Liver (tissue), 9 donors: Measurements from ENCODE around the gene AKAP5. TPM values are rescaled to one million over a fixed set of nuclear protein-coding genes. Genes with fewer than 3 reads are reported as not detected.

Experiments used
- DNase-seq: peaks from one replicate; pipeline ENCODE4 v3.0.0-alpha.2; 2017; ENCODE audit warnings: low spot score
- H3K27ac ChIP-seq, 2 donors: one replicate each; pipeline ENCODE4 v1.7.0; 2013; ENCODE audit warnings: inconsistent platforms in 2 of 2, low read length in 2 of 2, control low read depth in 1 of 2, low read depth in 1 of 2, mild to moderate bottlenecking in 1 of 2
- H3K27me3 ChIP-seq, 4 donors: one replicate each; pipeline versions ENCODE4 v1.6.1 to v1.7.0; 2013; ENCODE audit warnings: low read length in 3 of 4, inconsistent platforms in 1 of 4, mild to moderate bottlenecking in 1 of 4, moderate library complexity in 1 of 4; ENCODE audit not compliant: control insufficient read depth in 4 of 4, insufficient read depth in 4 of 4
- H3K36me3 ChIP-seq, 4 donors: one replicate each; pipeline versions ENCODE4 v1.6.1 to v1.7.0; 2013; ENCODE audit warnings: low read length in 3 of 4, mild to moderate bottlenecking in 3 of 4, low read depth in 1 of 4, moderate library complexity in 1 of 4; ENCODE audit not compliant: control insufficient read depth in 4 of 4, insufficient read depth in 3 of 4
- H3K4me1 ChIP-seq, 4 donors: one replicate each; pipeline versions ENCODE4 v1.6.1 to v1.7.0; 2013; ENCODE audit warnings: low read length in 3 of 4, mild to moderate bottlenecking in 3 of 4, moderate library complexity in 1 of 4; ENCODE audit not compliant: control insufficient read depth in 4 of 4, insufficient read depth in 4 of 4
- H3K4me3 ChIP-seq, 3 donors: one replicate each; pipeline versions ENCODE4 v1.6.1 to v1.7.0; 2013; ENCODE audit warnings: low read length in 3 of 3, control low read depth in 1 of 3, low read depth in 1 of 3, mild to moderate bottlenecking in 1 of 3
- H3K9ac ChIP-seq, 2 donors: one replicate each; pipeline ENCODE4 v1.7.0; 2013; ENCODE audit warnings: low read length in 2 of 2, mild to moderate bottlenecking in 2 of 2, moderate library complexity in 2 of 2, control low read depth in 1 of 2, low read depth in 1 of 2
- H3K9me3 ChIP-seq, 4 donors: one replicate each; pipeline versions ENCODE4 v1.6.1 to v1.7.0; 2013; ENCODE audit warnings: low read length in 3 of 4; ENCODE audit not compliant: control insufficient read depth in 4 of 4
- ATF3 ChIP-seq: IDR thresholded peaks from 2 replicates; pipeline ENCODE4 v1.6.1; 2016; ENCODE audit warnings: antibody characterized with exemption
- CTCF ChIP-seq: fragments of 150-350 bp; IDR thresholded peaks from 2 replicates; pipeline ENCODE4 v1.5.1; 2017; ENCODE audit warnings: improper control_type of control experiment, low read depth, low read length; ENCODE audit not compliant: missing input control
- EGR1 ChIP-seq, 2 donors: IDR thresholded peaks; 2 replicates each; pipeline ENCODE4 v1.6.1; 2016 to 2018; ENCODE audit warnings: antibody characterized with exemption in 2 of 2, low read depth in 2 of 2
- FOXA1 ChIP-seq: IDR thresholded peaks from 2 replicates; pipeline ENCODE4 v1.6.1; 2016; ENCODE audit warnings: antibody characterized with exemption
- GABPA ChIP-seq, 2 donors: IDR thresholded peaks in 1 of 2; conservative IDR thresholded peaks in 1 of 2; 2 replicates each; pipeline ENCODE4 v1.6.1; 2016; ENCODE audit warnings: antibody characterized with exemption in 2 of 2, mild to moderate bottlenecking in 1 of 2, moderate library complexity in 1 of 2
- HNF4A ChIP-seq, 2 donors: conservative IDR thresholded peaks; 2 replicates each; pipeline ENCODE4 v1.6.1; 2016; ENCODE audit warnings: antibody characterized with exemption in 2 of 2, mild to moderate bottlenecking in 2 of 2
- JUND ChIP-seq, 2 donors: IDR thresholded peaks; 2 replicates each; pipeline ENCODE4 v1.6.1; 2016; ENCODE audit warnings: antibody characterized with exemption in 2 of 2
- NR2F2 ChIP-seq: IDR thresholded peaks from 2 replicates; pipeline ENCODE4 v1.6.1; 2016; ENCODE audit warnings: antibody characterized with exemption
- RAD21 ChIP-seq, 2 donors: IDR thresholded peaks; 2 replicates each; pipeline ENCODE4 v1.6.1; 2016; ENCODE audit warnings: antibody characterized with exemption in 2 of 2, mild to moderate bottlenecking in 2 of 2
- REST ChIP-seq: IDR thresholded peaks from 2 replicates; pipeline ENCODE4 v1.6.1; 2016; ENCODE audit warnings: antibody characterized with exemption, mild to moderate bottlenecking
- RXRA ChIP-seq, 2 donors: IDR thresholded peaks; 2 replicates each; pipeline ENCODE4 v1.6.1; 2017 to 2018; ENCODE audit warnings: antibody characterized with exemption in 2 of 2, mild to moderate bottlenecking in 1 of 2
- SP1 ChIP-seq: IDR thresholded peaks from 2 replicates; pipeline ENCODE4 v1.6.1; 2018; ENCODE audit warnings: antibody characterized with exemption, mild to moderate bottlenecking
- TAF1 ChIP-seq: conservative IDR thresholded peaks from 2 replicates; pipeline ENCODE4 v1.6.1; 2016; ENCODE audit warnings: antibody characterized with exemption, mild to moderate bottlenecking
- YY1 ChIP-seq: IDR thresholded peaks from 2 replicates; pipeline ENCODE4 v1.6.1; 2016; ENCODE audit warnings: antibody characterized with exemption, mild to moderate bottlenecking
- ZBTB33 ChIP-seq: IDR thresholded peaks from 2 replicates; pipeline ENCODE4 v1.6.1; 2016; ENCODE audit warnings: antibody characterized with exemption
- WGBS: extraction: QIAGEN DNeasy Blood & Tissue Kit; methylation state at CpG from one replicate; pipeline ENCODE4 v1.1.7; 2013; 5-methylcytosine and 5-hydroxymethylcytosine counted together
- polyA plus RNA-seq, 2 donors: library from polyadenylated mRNA; stranded (reverse) in 1 of 2; unstranded in 1 of 2; fragments of 200-250 nt in 1 of 2; fragments of >200 nt in 1 of 2; fragmentation: Nextera tagmentation in 1 of 2; extraction: Ambion mirVana in 1 of 2; gene quantifications; one replicate each; pipeline versions ENCODE4 v1.2.1 to v1.2.3, GENCODE V29; 2013 to 2015
- total RNA-seq, 2 donors: library from RNA; depleted of rRNA; stranded (reverse); fragments of >200 nt; gene quantifications; one replicate each; pipeline ENCODE4 v1.2.3, GENCODE V29; 2014
- donor health status: healthy.
- donor health status: healthy.
- donor health status: healthy.
- donor health status: healthy.
- donor health status: healthy.

AKAP5 gene
- total and polyA plus RNA-seq, 4 donors, result 0.07 to 2.3 (median 0.27) TPM

- Histone ChIP-seq H3K27ac (no peak overlapping the region), H3K9me3 (no peaks in the 10 kb centered on the region), H3K27me3 (no peaks in the 10 kb centered on the region), H3K4me1 (peaks cover 3 to 14% (median 9%) of the 10 kb centered on the region in 4 donors), H3K36me3 (peaks cover 4 to 45% (median 36%) of the 10 kb centered on the region in 4 donors), H3K4me3 (no peak overlapping the region), H3K9ac (no peak overlapping the region)
- no peak for TF ChIP-seq EGR1 (IDR thresholded peaks at IDR 0.05; ENCODE audit: low read depth in 2 of 2)
- no peak for TF ChIP-seq CTCF
- no peak for TF ChIP-seq HNF4A (conservative IDR thresholded peaks at IDR 0.05)
- no peak for TF ChIP-seq RAD21 (IDR thresholded peaks at IDR 0.05)
- TF ChIP-seq SP1, result no peak
- TF ChIP-seq ATF3, result no peak
- TF ChIP-seq JUND (IDR thresholded peaks at IDR 0.05), result no peak
- no peak for TF ChIP-seq NR2F2
- no peak for TF ChIP-seq YY1
- no peak for TF ChIP-seq TAF1
- DNase-seq, result no peak
- 88% methylated on average over 3 of the region's 3 CpGs for WGBS
These were observed 4.1 kb upstream of the AKAP5 start for GRCh38 chr14:64461221-64461620.

GRCh38 chr14:64463195-64463594 is 2.1 kb upstream of the AKAP5 start:
- no peak overlapping the region for H3K9ac ChIP-seq
- DNase-seq, result no peak
- H3K27me3 ChIP-seq, result no peaks in the 10 kb centered on the region
- H3K9me3 ChIP-seq, result no peaks in the 10 kb centered on the region
- no peak for TF ChIP-seq RXRA (IDR thresholded peaks at IDR 0.05)
- TF ChIP-seq CTCF, result no peak
- no peak for TF ChIP-seq JUND (IDR thresholded peaks at IDR 0.05)
- no peak for TF ChIP-seq RAD21 (IDR thresholded peaks at IDR 0.05)
- TF ChIP-seq REST, result no peak
- no peak for TF ChIP-seq HNF4A (conservative IDR thresholded peaks at IDR 0.05)
- TF ChIP-seq YY1, result no peak
- no peak for TF ChIP-seq TAF1
- no peak for TF ChIP-seq GABPA (IDR thresholded peaks at IDR 0.05 in 1 of 2, conservative IDR thresholded peaks at IDR 0.05 in 1 of 2)
- TF ChIP-seq ZBTB33, result no peak
- no peak for TF ChIP-seq FOXA1
- no peak for TF ChIP-seq SP1
- no peak overlapping the region for H3K27ac ChIP-seq
- peaks cover 4 to 31% (median 26%) of the 10 kb centered on the region in 4 donors for H3K36me3 ChIP-seq
- H3K4me3 ChIP-seq, result no peak overlapping the region
- H3K4me1 ChIP-seq, result peaks cover 3 to 21% (median 11%) of the 10 kb centered on the region in 4 donors
- 94% methylated on average over 2 of the region's 2 CpGs for WGBS
